Neutrophil (primary cell): Measurements from ENCODE around the gene IL1RL2.

Experiments used
- H3K27ac ChIP-seq: fragments of 200-600 bp; sonication (generic); 2 replicates; pipeline ENCODE4 v1.5.1; 2016; ENCODE audit warnings: mild to moderate bottlenecking, moderate library complexity
- H3K27me3 ChIP-seq: fragments of 200-600 bp; sonication (generic); 2 replicates; pipeline ENCODE4 v1.6.0; 2016; ENCODE audit warnings: mild to moderate bottlenecking
- H3K36me3 ChIP-seq: fragments of 200-600 bp; sonication (generic); 2 replicates; pipeline ENCODE4 v1.5.1; 2017
- H3K4me1 ChIP-seq, 2 experiments: fragments of 200-600 bp in 1 of 2; sonication (generic) in 1 of 2; 1 replicate in 1 of 2; 2 replicates in 1 of 2; pipeline versions ENCODE4 v1.5.1 to v1.6.1; 2013 to 2016; ENCODE audit warnings: low read depth in 1 of 2, low read length in 1 of 2, mild to moderate bottlenecking in 1 of 2, moderate library complexity in 1 of 2; ENCODE audit not compliant: control insufficient read depth in 1 of 2, insufficient read depth in 1 of 2
- H3K4me3 ChIP-seq, 2 experiments: fragments of 200-600 bp in 1 of 2; sonication (generic) in 1 of 2; 1 replicate in 1 of 2; 2 replicates in 1 of 2; pipeline ENCODE4 v1.5.1; 2013 to 2016; ENCODE audit warnings: low read depth in 1 of 2, low read length in 1 of 2, mild to moderate bottlenecking in 1 of 2, moderate library complexity in 1 of 2
- H3K9me3 ChIP-seq: fragments of 200-600 bp; sonication (generic); 2 replicates; pipeline ENCODE4 v1.5.1; 2016
- CTCF ChIP-seq: fragments of 200-600 bp; sonication (generic); IDR thresholded peaks from 2 replicates; pipeline ENCODE4 v1.5.1; 2016; ENCODE audit warnings: antibody characterized with exemption

Gene IL1RL2

DNA sequence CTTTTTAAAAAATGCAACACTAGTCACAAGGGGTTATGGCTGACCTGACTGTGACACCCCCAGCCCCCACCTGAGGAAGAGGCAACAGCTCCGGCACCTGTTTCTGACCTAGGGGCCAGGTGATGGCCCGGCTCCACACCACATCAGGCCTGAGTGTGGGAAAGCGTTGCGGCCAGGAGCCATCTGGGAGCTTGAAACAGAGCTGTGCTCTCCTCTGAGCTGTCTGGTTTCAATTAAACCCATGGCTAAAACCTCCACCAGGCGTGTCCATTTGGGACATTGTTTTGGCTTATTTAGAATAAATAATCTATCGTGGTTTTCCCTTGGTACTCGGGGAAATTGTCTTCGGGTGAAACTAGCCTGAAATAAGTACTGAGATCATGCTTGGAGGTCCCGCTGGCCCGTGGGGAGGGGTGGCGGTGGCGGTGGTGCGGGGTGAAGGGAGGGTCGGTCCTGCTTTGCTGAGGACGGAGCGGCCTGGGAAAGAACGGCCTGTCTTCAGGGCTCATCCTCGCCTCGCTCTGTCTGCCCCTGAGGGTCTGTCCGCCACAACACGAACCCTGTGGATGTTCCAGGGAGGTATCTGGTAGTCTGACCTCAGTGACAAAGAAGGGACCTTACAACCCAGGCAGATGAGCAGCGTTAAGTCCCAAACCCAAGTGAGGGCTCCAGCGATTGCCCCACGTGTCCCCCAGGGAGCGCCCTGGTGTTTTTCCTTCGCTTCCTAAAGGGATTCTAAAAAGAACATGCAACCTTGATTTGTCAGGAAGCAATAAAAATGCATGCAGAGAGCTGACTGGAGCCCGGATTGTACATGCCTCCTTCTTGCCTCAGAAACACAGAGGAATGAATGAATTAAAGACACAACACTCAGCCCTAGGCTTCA lies 58.7 kb downstream of the IL1RL2 start:
- no peak overlapping the region for H3K4me3 ChIP-seq
- TF ChIP-seq CTCF = no peak
- no peaks in the 10 kb centered on the region for H3K9me3 ChIP-seq
- no peaks in the 10 kb centered on the region for H3K36me3 ChIP-seq
- H3K4me1 ChIP-seq = peaks cover 21 to 22% of the 10 kb centered on the region in 2 experiments
- peaks cover 17% of the 10 kb centered on the region for H3K27me3 ChIP-seq
- no peak overlapping the region for H3K27ac ChIP-seq

- no peaks in the 10 kb centered on the region for H3K36me3 ChIP-seq
- H3K4me1 ChIP-seq = peaks cover 14 to 16% of the 10 kb centered on the region in 2 experiments
- H3K27ac ChIP-seq = no peak overlapping the region
- peaks cover 27% of the 10 kb centered on the region for H3K27me3 ChIP-seq
- H3K9me3 ChIP-seq = no peaks in the 10 kb centered on the region
- no peak overlapping the region for H3K4me3 ChIP-seq
- TF ChIP-seq CTCF = no peak
Observed at GRCh38 chr2:102250278-102250821, 63.5 kb downstream of the IL1RL2 start.

- peak overlapping the region; percentile 56 to 60 for H3K4me3 ChIP-seq
- no peaks in the 10 kb centered on the region for H3K9me3 ChIP-seq
- peak; percentile 86 for TF ChIP-seq CTCF
- H3K36me3 ChIP-seq = no peaks in the 10 kb centered on the region
- no peak overlapping the region for H3K27ac ChIP-seq
- H3K27me3 ChIP-seq = peaks cover 27% of the 10 kb centered on the region
- peaks cover 14 to 16% of the 10 kb centered on the region in 2 experiments for H3K4me1 ChIP-seq
Observed at GRCh38 chr2:102251042-102251848, 64.4 kb downstream of the IL1RL2 start.

DNA sequence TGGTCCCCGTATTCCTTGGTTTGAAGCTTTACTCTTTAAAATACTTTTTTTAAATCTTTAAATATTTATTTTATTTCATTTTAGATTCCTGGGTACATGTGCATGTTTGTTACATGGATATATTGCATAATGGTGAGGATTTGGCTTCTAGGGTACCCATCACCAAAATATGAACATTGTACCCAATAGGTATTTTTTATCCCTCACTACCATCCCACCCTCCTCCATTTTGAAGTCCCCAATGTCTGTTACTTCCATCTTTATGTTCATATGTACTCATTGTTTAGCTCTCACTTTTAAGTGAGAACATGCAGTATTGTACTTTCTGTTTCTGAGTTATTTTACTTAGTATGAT lies 65.0 kb downstream of the IL1RL2 start:
- Histone ChIP-seq H3K4me3 (peak overlapping the region in 1 of 2 experiments; percentile 60), H3K27me3 (peaks cover 27% of the 10 kb centered on the region), H3K9me3 (no peaks in the 10 kb centered on the region), H3K36me3 (no peaks in the 10 kb centered on the region), H3K27ac (no peak overlapping the region), H3K4me1 (peaks cover 14 to 16% of the 10 kb centered on the region in 2 experiments)
- TF ChIP-seq CTCF = no peak

GRCh38 chr2:102252236-102252635 lies 65.4 kb downstream of the IL1RL2 start:
- H3K27me3 ChIP-seq = peaks cover 27% of the 10 kb centered on the region
- H3K36me3 ChIP-seq = no peaks in the 10 kb centered on the region
- no peak overlapping the region for H3K27ac ChIP-seq
- peaks cover 14 to 16% of the 10 kb centered on the region in 2 experiments for H3K4me1 ChIP-seq
- H3K9me3 ChIP-seq = no peaks in the 10 kb centered on the region
- no peak for TF ChIP-seq CTCF
- H3K4me3 ChIP-seq = no peak overlapping the region
